Esophagus muscularis mucosa (tissue), 4 donors: ENCODE results near the gene TMEM108. TPM values are rescaled to one million over a fixed set of nuclear protein-coding genes. Genes with fewer than 3 reads are reported as not detected.

Source experiments
- DNase-seq: peaks from one replicate; pipeline ENCODE4 v3.0.0-alpha.2; 2017; ENCODE audit errors: extremely low spot score
- H3K27ac ChIP-seq, 4 donors: fragments of 200-600 bp; sonication (generic); replicated peaks in 1 of 4; 1 replicate in 3 of 4; 2 replicates in 1 of 4; pipeline ENCODE4 v1.5.1; 2016 to 2019; ENCODE audit warnings: mild to moderate bottlenecking in 1 of 4
- H3K27me3 ChIP-seq, 4 donors: fragments of 200-600 bp; sonication (generic); one replicate each; pipeline versions ENCODE4 v1.5.1 to v1.6.0; 2016 to 2019
- H3K36me3 ChIP-seq, 4 donors: fragments of 200-600 bp; sonication (generic); one replicate each; pipeline ENCODE4 v1.5.1; 2016 to 2019
- H3K4me1 ChIP-seq, 4 donors: fragments of 200-600 bp; sonication (generic); one replicate each; pipeline ENCODE4 v1.5.1; 2016 to 2019
- H3K4me3 ChIP-seq, 4 donors: fragments of 200-600 bp; sonication (generic); 1 replicate in 2 of 4; 2 replicates in 2 of 4; pipeline ENCODE4 v1.5.1; 2016 to 2019; ENCODE audit warnings: mild to moderate bottlenecking in 4 of 4, moderate library complexity in 1 of 4
- H3K9me3 ChIP-seq, 4 donors: fragments of 200-600 bp; sonication (generic); 1 replicate in 3 of 4; 2 replicates in 1 of 4; pipeline ENCODE4 v1.5.1; 2016 to 2019
- CTCF ChIP-seq, 3 experiments: fragments of 200-600 bp in 2 of 3; fragments of 450-650 bp in 1 of 3; sonication (generic) in 2 of 3; IDR thresholded peaks; one replicate each; pipeline ENCODE4 v1.5.1; 2017 to 2019; ENCODE audit warnings: antibody characterized with exemption in 3 of 3, mild to moderate bottlenecking in 2 of 3, moderate library complexity in 1 of 3
- EP300 ChIP-seq: sonication (generic); formaldehyde crosslinking; IDR thresholded peaks from one replicate; pipeline ENCODE4 v1.6.1; 2017; ENCODE audit warnings: antibody characterized with exemption
- POLR2A ChIP-seq: fragments of 450-650 bp; IDR thresholded peaks from one replicate; pipeline ENCODE4 v1.6.1; 2017; ENCODE audit warnings: antibody characterized with exemption, moderate library complexity, mild to moderate bottlenecking, low read depth
- POLR2AphosphoS5 ChIP-seq, 2 donors: sonication (generic); formaldehyde crosslinking; IDR thresholded peaks; one replicate each; pipeline ENCODE4 v1.6.1; 2017; ENCODE audit warnings: antibody characterized with exemption in 2 of 2
- WGBS: methylation state at CpG from one replicate; pipeline ENCODE4 v1.1.5; 2018; 5-methylcytosine and 5-hydroxymethylcytosine counted together
- intact Hi-C: fragments of 100-400 bp; cut with DNase I; formaldehyde crosslinking; loops from one replicate; pipeline ENCODE4 v1.15.1; 2023
- total RNA-seq, 4 donors: library from RNA; depleted of rRNA; stranded (reverse); fragments of >200 nt; gene quantifications; one replicate each; pipeline versions ENCODE4 v1.1.0 to v1.2.1, GENCODE V29; 2016

TMEM108 gene
- total RNA-seq, 4 donors from 2014 or later, result 8.6 to 12.1 (median 11.2) TPM

GRCh38 chr3:133103706-133104105, 65.5 kb downstream of the TMEM108 start:
- intact Hi-C loops, result no loop called here
- H3K27me3 ChIP-seq, result no peaks in the 10 kb centered on the region
- peaks cover 0 to 18% (median 17%) of the 10 kb centered on the region in 4 donors for H3K4me1 ChIP-seq
- H3K36me3 ChIP-seq, result no peaks in the 10 kb centered on the region
- DNase-seq, result no peak
- H3K9me3 ChIP-seq, result no peaks in the 10 kb centered on the region
- no peak overlapping the region for H3K4me3 ChIP-seq
- H3K27ac ChIP-seq, result no peak overlapping the region
- TF ChIP-seq POLR2AphosphoS5 (IDR thresholded peaks at IDR 0.05) (no peak), CTCF (IDR thresholded peaks at IDR 0.05) (no peak), EP300 (no peak), POLR2A (no peak)

GRCh38 chr3:133106169-133106568, 68.0 kb downstream of the TMEM108 start:
- H3K27me3 ChIP-seq, result no peaks in the 10 kb centered on the region
- intact Hi-C loops, result no loop called here
- H3K36me3 ChIP-seq, result no peaks in the 10 kb centered on the region
- peaks cover 0 to 18% (median 17%) of the 10 kb centered on the region in 4 donors for H3K4me1 ChIP-seq
- DNase-seq, result no peak
- H3K4me3 ChIP-seq, result no peak overlapping the region
- 59% methylated on average over 1 of the region's 1 CpG for WGBS
- no peak for TF ChIP-seq POLR2AphosphoS5 (IDR thresholded peaks at IDR 0.05)
- TF ChIP-seq EP300, result no peak
- TF ChIP-seq POLR2A, result no peak
- no peaks in the 10 kb centered on the region for H3K9me3 ChIP-seq
- H3K27ac ChIP-seq, result no peak overlapping the region

- Histone ChIP-seq H3K9me3 (no peaks in the 10 kb centered on the region), H3K27me3 (no peaks in the 10 kb centered on the region), H3K4me1 (peaks cover 0 to 4% (median 2%) of the 10 kb centered on the region in 4 donors), H3K27ac (no peak overlapping the region), H3K36me3 (no peaks in the 10 kb centered on the region), H3K4me3 (no peak overlapping the region)
- WGBS, result 82% methylated on average over 2 of the region's 2 CpGs
- intact Hi-C loops, result no loop called here
- no peak for TF ChIP-seq POLR2AphosphoS5 (IDR thresholded peaks at IDR 0.05)
- no peak for TF ChIP-seq POLR2A
- no peak for TF ChIP-seq CTCF (IDR thresholded peaks at IDR 0.05)
- TF ChIP-seq EP300, result no peak
- DNase-seq, result no peak
These were observed 74.5 kb downstream of the TMEM108 start for GRCh38 chr3:133112666-133113065.

GRCh38 chr3:133113526-133113925, 75.3 kb downstream of the TMEM108 start:
- no peak overlapping the region for H3K27ac ChIP-seq
- no peaks in the 10 kb centered on the region for H3K27me3 ChIP-seq
- no peak overlapping the region for H3K4me3 ChIP-seq
- intact Hi-C loops, result no loop called here
- WGBS, result 61% methylated on average over 3 of the region's 3 CpGs
- TF ChIP-seq POLR2AphosphoS5 (IDR thresholded peaks at IDR 0.05) (no peak), EP300 (no peak), CTCF (IDR thresholded peaks at IDR 0.05) (no peak), POLR2A (no peak)
- no peaks in the 10 kb centered on the region for H3K36me3 ChIP-seq
- no peaks in the 10 kb centered on the region for H3K9me3 ChIP-seq
- peaks cover 0 to 6% (median 2%) of the 10 kb centered on the region in 4 donors for H3K4me1 ChIP-seq
- no peak for DNase-seq

- H3K4me1 ChIP-seq, result peaks cover 0 to 11% (median 7%) of the 10 kb centered on the region in 4 donors
- WGBS, result 92% methylated on average over 3 of the region's 3 CpGs
- DNase-seq, result no peak
- no peaks in the 10 kb centered on the region for H3K36me3 ChIP-seq
- no peak overlapping the region for H3K4me3 ChIP-seq
- no peaks in the 10 kb centered on the region for H3K27me3 ChIP-seq
- intact Hi-C loops, result no loop called here
- no peak overlapping the region for H3K27ac ChIP-seq
- TF ChIP-seq EP300 (no peak), CTCF (IDR thresholded peaks at IDR 0.05) (no peak), POLR2AphosphoS5 (IDR thresholded peaks at IDR 0.05) (no peak), POLR2A (no peak)
- no peaks in the 10 kb centered on the region for H3K9me3 ChIP-seq
These were observed 75.9 kb downstream of the TMEM108 start for GRCh38 chr3:133113927-133114597.
